NCI-H2196 (cell line): ENCODE results near the gene TBC1D16.
"Not testable (repeated sequence)": the region's sequence is repeated elsewhere in the genome, so short reads cannot be mapped to it uniquely, and the experiment has no call there.

Source experiments
- DNase-seq: peaks from one replicate; lab custom pipeline; 2025; ENCODE audit not compliant: unreplicated experiment; lab: John Stamatoyannopoulos, UW

TBC1D16 gene

GRCh38 chr17:79916506-79916905 is 119.2 kb downstream of the TBC1D16 start:
- DNase-seq: no peak

- no peak for DNase-seq
Measured at GRCh38 chr17:79915850-79916430, 119.7 kb downstream of the TBC1D16 start.

- DNase-seq: no peak
Measured at GRCh38 chr17:79914813-79915740, 120.6 kb downstream of the TBC1D16 start.

GRCh38 chr17:79913896-79914812 is 121.5 kb downstream of the TBC1D16 start:
- no peak for DNase-seq

- DNase-seq: no peak
Measured at GRCh38 chr17:79913451-79913850, 122.2 kb downstream of the TBC1D16 start.

- DNase-seq: no peak
Measured at GRCh38 chr17:79912552-79913330, 122.9 kb downstream of the TBC1D16 start.

GRCh38 chr17:79911430-79912399 is 124.0 kb downstream of the TBC1D16 start:
- DNase-seq: no peak

- DNase-seq: no peak
Measured at GRCh38 chr17:79910985-79911361, 124.7 kb downstream of the TBC1D16 start.

- peak; percentile 37 for DNase-seq
Measured at GRCh38 chr17:79909121-79909520, 126.6 kb downstream of the TBC1D16 start.

GRCh38 chr17:79907850-79908249 is 127.8 kb downstream of the TBC1D16 start:
- DNase-seq: no peak

- DNase-seq: no peak
Measured at GRCh38 chr17:79907217-79907715, 128.4 kb downstream of the TBC1D16 start.

- peak; percentile 78 for DNase-seq
Measured at GRCh38 chr17:79905832-79906231, 129.8 kb downstream of the TBC1D16 start.

GRCh38 chr17:79904865-79905264 is 130.8 kb downstream of the TBC1D16 start:
- DNase-seq: no peak

GRCh38 chr17:79902146-79902791 is 133.4 kb downstream of the TBC1D16 start:
- no peak for DNase-seq

GRCh38 chr17:79901131-79901530 is 134.5 kb downstream of the TBC1D16 start:
- no peak for DNase-seq

- DNase-seq: no peak
Measured at GRCh38 chr17:79899584-79899983, 136.1 kb downstream of the TBC1D16 start.

- DNase-seq: no peak
Measured at GRCh38 chr17:79897243-79898063, 138.2 kb downstream of the TBC1D16 start.

- DNase-seq: not testable (repeated sequence)
Measured at GRCh38 chr17:79893457-79893856, 142.2 kb downstream of the TBC1D16 start.
